ENCODE results near the gene BSDC1. TPM values are rescaled to one million over a fixed set of nuclear protein-coding genes. Genes with fewer than 3 reads are reported as not detected.
A peak's percentile ranks its signal among the peaks of the same experiment; 100 is the strongest.
"Not testable (repeated sequence)": the region's sequence is repeated elsewhere in the genome, so short reads cannot be mapped to it uniquely, and the experiment has no call there.

Gene BSDC1, protein sequence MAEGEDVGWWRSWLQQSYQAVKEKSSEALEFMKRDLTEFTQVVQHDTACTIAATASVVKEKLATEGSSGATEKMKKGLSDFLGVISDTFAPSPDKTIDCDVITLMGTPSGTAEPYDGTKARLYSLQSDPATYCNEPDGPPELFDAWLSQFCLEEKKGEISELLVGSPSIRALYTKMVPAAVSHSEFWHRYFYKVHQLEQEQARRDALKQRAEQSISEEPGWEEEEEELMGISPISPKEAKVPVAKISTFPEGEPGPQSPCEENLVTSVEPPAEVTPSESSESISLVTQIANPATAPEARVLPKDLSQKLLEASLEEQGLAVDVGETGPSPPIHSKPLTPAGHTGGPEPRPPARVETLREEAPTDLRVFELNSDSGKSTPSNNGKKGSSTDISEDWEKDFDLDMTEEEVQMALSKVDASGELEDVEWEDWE
- total RNA-seq = 100 to 1,000 TPM in 1 of 5 donors, 10 to 100 TPM in 4; 35.9 to 126 (median 57.6) TPM
- polyA plus RNA-seq = 10 to 100 TPM; 23.8 to 39.0 (median 36.8) TPM
- long read RNA-seq, donor 1, partial matches to known transcripts = 0 of 3 reads
- long read RNA-seq, donor 1, other reads (novel, unspliced or antisense) = 0 of 3 reads
- long read RNA-seq, donor 2, partial matches to known transcripts = 0 of 5 reads
- long read RNA-seq, donor 2, other reads (novel, unspliced or antisense) = 0 of 5 reads
- long read RNA-seq, donor 3, partial matches to known transcripts = 0 of 2 reads
- long read RNA-seq, donor 3, other reads (novel, unspliced or antisense) = 0 of 2 reads
- long read RNA-seq, donor 4 = 0 reads
- long read RNA-seq, donor 5, full-length matches to known transcripts = 3 of 3 reads
- long read RNA-seq, donor 5, partial matches to known transcripts = 0 of 3 reads
- long read RNA-seq, donor 5, other reads (novel, unspliced or antisense) = 0 of 3 reads
- long read RNA-seq, donor 6 = 0 reads
- long read RNA-seq, donor 7, partial matches to known transcripts = 0 of 1 reads
- long read RNA-seq, donor 7, other reads (novel, unspliced or antisense) = 0 of 1 reads
- long read RNA-seq, donor 8, partial matches to known transcripts = 0 of 3 reads
- long read RNA-seq, donor 8, other reads (novel, unspliced or antisense) = 0 of 3 reads
- long read RNA-seq, donor 9, partial matches to known transcripts = 0 of 1 reads
- long read RNA-seq, donor 9, other reads (novel, unspliced or antisense) = 0 of 1 reads
- long read RNA-seq, donor 10 = 0 reads

DNA sequence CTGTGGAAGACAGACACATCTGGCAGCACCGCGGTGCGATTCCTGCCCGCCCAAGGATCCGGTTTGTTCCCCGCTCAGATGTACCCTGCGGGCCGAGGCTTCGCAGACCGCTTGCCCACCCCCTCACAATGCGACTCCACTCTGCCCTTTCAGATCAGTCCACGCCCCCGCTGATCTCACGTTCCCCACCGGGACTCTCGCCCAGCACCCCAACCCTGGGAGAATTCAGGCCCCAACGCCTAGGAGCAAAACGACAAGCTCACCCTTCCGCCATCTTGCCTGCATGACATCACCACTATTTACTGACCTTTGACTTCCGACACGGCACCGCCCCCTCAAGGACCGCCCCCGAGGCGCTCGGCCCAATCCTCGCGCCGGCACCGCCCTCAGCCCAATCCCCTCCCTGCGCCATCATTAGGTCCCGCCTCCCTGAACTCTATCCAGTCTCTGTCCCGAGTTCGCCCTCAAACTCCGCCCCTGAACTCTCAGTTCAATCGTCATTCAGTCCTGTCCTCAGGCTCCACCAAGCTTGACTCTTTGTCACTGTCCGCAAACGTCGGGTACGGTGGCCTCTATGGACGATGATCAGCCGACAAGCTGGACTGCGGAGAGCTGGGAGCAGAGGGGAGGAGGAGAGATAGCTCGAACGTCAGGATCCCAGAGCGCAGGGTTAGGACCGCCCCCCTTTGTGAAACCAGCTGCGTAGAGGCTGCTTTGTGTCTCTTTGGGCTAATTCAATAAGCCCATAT lies at the start of gene BSDC1:
TSS of gene BSDC1 (minus strand) at position 301 of the 749 bp plus-strand sequence. CDS start at position 274, 27 bp downstream.
- H3K27me3 ChIP-seq = no peaks in the 10 kb centered on the region
- peak; percentile 98 to 99 for DNase-seq
- TF ChIP-seq POLR2AphosphoS5 (IDR thresholded peaks at IDR 0.05) (peak; percentile 91 to 99 (median 98)), POLR2A (IDR thresholded peaks at IDR 0.05) (peak in 2 of 4 donors; percentile 66 to 82), EP300 (IDR thresholded peaks at IDR 0.05) (no peak)
- TF ChIP-seq, protein P1, sequence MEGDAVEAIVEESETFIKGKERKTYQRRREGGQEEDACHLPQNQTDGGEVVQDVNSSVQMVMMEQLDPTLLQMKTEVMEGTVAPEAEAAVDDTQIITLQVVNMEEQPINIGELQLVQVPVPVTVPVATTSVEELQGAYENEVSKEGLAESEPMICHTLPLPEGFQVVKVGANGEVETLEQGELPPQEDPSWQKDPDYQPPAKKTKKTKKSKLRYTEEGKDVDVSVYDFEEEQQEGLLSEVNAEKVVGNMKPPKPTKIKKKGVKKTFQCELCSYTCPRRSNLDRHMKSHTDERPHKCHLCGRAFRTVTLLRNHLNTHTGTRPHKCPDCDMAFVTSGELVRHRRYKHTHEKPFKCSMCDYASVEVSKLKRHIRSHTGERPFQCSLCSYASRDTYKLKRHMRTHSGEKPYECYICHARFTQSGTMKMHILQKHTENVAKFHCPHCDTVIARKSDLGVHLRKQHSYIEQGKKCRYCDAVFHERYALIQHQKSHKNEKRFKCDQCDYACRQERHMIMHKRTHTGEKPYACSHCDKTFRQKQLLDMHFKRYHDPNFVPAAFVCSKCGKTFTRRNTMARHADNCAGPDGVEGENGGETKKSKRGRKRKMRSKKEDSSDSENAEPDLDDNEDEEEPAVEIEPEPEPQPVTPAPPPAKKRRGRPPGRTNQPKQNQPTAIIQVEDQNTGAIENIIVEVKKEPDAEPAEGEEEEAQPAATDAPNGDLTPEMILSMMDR (IDR thresholded peaks at IDR 0.05) = no peak
- peaks cover 14 to 29% (median 26%) of the 10 kb centered on the region in 4 donors for H3K36me3 ChIP-seq
- peaks cover 34 to 53% (median 47%) of the 10 kb centered on the region in 4 donors for H3K4me1 ChIP-seq
- 0 to 1% (median 0%) methylated on average over 34 to 48 of the region's 48 CpGs for WGBS, 5 donors
- H3K9me3 ChIP-seq = no peaks in the 10 kb centered on the region
- peak within 1 kb of the TSS; percentile 84 to 91 (median 88) for H3K4me3 ChIP-seq
- intact Hi-C loops (cut with DNase I; ENCODE audit: low total_unique reads) = no loop called here
- H3K27ac ChIP-seq = peak within 1 kb of the TSS; percentile 89 to 97 (median 95)

DNA sequence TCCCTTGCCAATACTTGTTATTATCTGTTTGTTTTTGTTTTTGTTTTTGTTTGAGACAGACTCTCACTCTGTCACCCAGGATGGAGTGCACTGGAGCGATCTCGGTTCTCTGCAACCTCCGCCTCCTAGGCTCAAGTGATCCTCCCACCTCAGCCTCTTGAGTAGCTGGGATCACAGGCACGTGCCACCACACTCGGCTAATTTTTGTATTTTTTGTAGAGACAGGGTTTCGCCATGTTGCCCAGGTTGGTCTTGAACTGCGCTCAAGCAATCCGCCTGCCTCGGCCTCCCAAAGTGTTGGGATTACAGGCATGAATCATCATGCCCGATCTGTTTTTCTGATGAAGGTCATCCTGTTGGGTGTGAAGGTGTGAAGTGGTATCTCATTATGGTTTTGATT lies 47.2 kb upstream of the BSDC1 start:
- peaks cover 0 to 24% (median 0%) of the 10 kb centered on the region in 3 donors for H3K27me3 ChIP-seq
- H3K4me3 ChIP-seq; DNase-seq; H3K36me3 ChIP-seq; intact Hi-C loops (cut with DNase I; ENCODE audit: low total_unique reads); H3K4me1 ChIP-seq; H3K27ac ChIP-seq: not testable (repeated sequence)
- peaks cover 0 to 18% (median 9%) of the 10 kb centered on the region in 4 donors for H3K9me3 ChIP-seq
- WGBS, 5 donors = 89 to 95% (median 94%) methylated on average over 10 of the region's 10 CpGs

DNA sequence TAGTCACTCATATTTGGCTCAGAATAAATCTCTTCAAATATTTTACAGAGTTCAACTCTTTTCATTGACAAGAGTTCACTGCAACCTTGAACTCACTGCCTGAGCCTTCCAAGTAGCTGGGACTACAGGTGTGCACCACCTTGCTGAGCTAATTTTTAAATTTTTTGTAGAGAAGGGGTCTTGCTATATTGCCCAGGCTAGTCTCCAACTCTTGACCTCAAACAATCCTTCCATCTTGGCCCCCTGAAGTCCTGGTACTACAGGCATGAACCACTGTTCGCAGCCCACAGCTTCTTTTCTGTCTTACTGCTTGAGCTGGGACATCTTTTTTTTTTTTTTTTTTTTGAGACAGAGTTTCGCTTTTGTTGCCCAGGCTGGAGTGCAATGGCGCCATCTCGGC lies 44.5 kb upstream of the BSDC1 start:
- H3K4me1 ChIP-seq; H3K36me3 ChIP-seq; intact Hi-C loops (cut with DNase I; ENCODE audit: low total_unique reads); H3K4me3 ChIP-seq; DNase-seq; H3K27ac ChIP-seq: not testable (repeated sequence)
- WGBS, 5 donors = 81 to 96% (median 94%) methylated on average over 4 of the region's 4 CpGs
- peaks cover 0 to 18% (median 9%) of the 10 kb centered on the region in 4 donors for H3K9me3 ChIP-seq
- peaks cover 0 to 24% (median 0%) of the 10 kb centered on the region in 3 donors for H3K27me3 ChIP-seq

DNA sequence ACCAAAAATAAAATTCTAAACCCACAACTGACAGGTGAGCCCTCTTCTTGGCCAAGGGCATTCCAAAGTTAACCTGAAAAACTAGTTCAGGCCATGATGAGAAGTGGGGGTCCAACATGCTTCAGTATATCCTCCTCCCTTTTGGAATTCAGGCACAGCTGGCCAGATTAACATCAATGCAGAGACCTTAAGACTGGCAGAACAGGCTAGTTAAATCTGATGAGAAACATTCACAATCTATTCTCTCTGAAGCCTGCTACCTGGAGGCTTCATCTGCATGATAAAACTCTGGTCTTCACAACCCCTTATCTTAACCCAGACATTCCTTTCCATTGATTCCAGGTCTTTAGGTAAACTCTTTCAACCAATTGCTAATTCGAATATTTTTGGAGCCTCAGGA lies 43.9 kb upstream of the BSDC1 start:
- no peaks in the 10 kb centered on the region for H3K4me1 ChIP-seq
- no peak for DNase-seq
- no peaks in the 10 kb centered on the region for H3K36me3 ChIP-seq
- WGBS, 5 donors = 25 to 46% (median 38%) methylated on average over 1 of the region's 1 CpG
- TF ChIP-seq EP300 (IDR thresholded peaks at IDR 0.05) = no peak
- no peak for TF ChIP-seq POLR2AphosphoS5 (IDR thresholded peaks at IDR 0.05)
- TF ChIP-seq POLR2A (IDR thresholded peaks at IDR 0.05) = no peak
- TF ChIP-seq, protein P1 (IDR thresholded peaks at IDR 0.05) = no peak
- H3K27me3 ChIP-seq = peaks cover 0 to 24% (median 0%) of the 10 kb centered on the region in 3 donors
- peaks cover 0 to 18% (median 9%) of the 10 kb centered on the region in 4 donors for H3K9me3 ChIP-seq
- no peak overlapping the region for H3K27ac ChIP-seq
- intact Hi-C loops (cut with DNase I; ENCODE audit: low total_unique reads) = no loop called here
- no peak overlapping the region for H3K4me3 ChIP-seq

Data from stomach (tissue), 19 donors.